ENCODE measurements around the gene DPP6. TPM values are rescaled to one million over a fixed set of nuclear protein-coding genes. Genes with fewer than 3 reads are reported as not detected.

The DPP6 gene
- total RNA-seq, 4 donors from 2014 or later: 0.38 TPM; not detected in 2

DNA sequence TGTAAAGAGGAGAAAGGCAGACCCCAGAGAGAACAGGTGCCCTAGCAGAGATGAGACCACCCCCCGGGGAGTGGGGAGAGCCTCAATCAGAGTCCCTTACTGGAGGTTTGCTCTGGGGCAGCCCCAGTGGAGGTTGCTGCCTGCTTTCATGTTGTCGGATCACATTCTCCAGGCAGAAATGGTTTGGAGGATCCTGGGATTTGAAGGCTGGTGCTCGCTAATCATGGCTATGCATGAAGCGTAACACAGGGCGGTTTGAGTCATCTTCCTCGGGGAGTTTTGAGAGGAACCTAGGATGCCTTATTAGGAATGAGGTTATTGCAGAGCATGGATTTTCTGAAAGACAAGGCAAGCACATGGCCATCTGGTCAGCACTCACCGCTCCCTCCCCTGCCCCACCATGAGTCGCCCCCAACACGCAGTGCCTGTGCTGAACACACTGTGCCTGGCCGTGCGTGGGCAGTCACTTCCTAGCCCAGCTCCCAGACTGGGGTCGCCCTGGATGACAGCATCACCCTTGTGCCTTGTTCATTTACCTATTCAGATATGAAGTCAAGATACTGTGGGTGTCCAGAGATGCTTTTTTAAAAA, 319.9 kb downstream of the DPP6 start:
- intact Hi-C loops (cut with DNase I): no loop called here
- Histone ChIP-seq H3K27me3 (no peaks in the 10 kb centered on the region), H3K9me3 (peaks cover 0 to 24% (median 4%) of the 10 kb centered on the region in 3 donors), H3K4me3 (no peak overlapping the region), H3K27ac (no peak overlapping the region), H3K4me1 (no peaks in the 10 kb centered on the region), H3K36me3 (no peaks in the 10 kb centered on the region)
- TF ChIP-seq CTCF (IDR thresholded peaks at IDR 0.05): no peak
- TF ChIP-seq POLR2A (IDR thresholded peaks at IDR 0.05): no peak
- WGBS, 2 donors: 67 to 70% methylated on average over 6 to 12 of the region's 12 CpGs
- DNase-seq: no peak

GRCh38 chr7:154373956-154374355, 321.8 kb downstream of the DPP6 start:
- TF ChIP-seq POLR2A (IDR thresholded peaks at IDR 0.05) (no peak), CTCF (IDR thresholded peaks at IDR 0.05) (no peak)
- WGBS, 2 donors: 72 to 75% methylated on average over 1 to 3 of the region's 3 CpGs
- no peak overlapping the region for H3K4me3 ChIP-seq
- H3K36me3 ChIP-seq: no peaks in the 10 kb centered on the region
- DNase-seq: no peak
- no peaks in the 10 kb centered on the region for H3K4me1 ChIP-seq
- H3K27me3 ChIP-seq: no peaks in the 10 kb centered on the region
- intact Hi-C loops (cut with DNase I): no loop called here
- H3K9me3 ChIP-seq: peaks cover 0 to 24% (median 4%) of the 10 kb centered on the region in 3 donors
- H3K27ac ChIP-seq: no peak overlapping the region

DNA sequence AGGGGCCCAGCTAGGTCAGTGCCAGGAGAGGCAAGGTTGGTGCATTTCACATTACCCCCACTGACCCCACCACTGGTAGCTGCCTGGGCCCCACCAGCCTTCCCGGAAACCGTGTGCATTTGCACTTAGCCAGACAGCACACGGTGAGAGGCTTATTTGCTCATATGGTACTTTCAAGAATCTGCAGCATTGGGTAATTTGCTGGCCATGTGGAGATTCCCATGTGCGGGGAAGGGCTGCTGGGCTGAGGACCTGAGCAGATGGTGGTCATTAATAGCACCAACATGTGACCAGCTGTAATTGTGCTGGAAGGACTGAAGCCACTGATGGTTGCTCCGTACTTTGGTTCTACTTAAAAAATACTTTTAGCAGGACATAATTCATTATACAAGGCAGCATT, 323.8 kb downstream of the DPP6 start:
- 75 to 82% methylated on average over 5 of the region's 5 CpGs for WGBS, 2 donors
- intact Hi-C loops (cut with DNase I): no loop called here

DNA sequence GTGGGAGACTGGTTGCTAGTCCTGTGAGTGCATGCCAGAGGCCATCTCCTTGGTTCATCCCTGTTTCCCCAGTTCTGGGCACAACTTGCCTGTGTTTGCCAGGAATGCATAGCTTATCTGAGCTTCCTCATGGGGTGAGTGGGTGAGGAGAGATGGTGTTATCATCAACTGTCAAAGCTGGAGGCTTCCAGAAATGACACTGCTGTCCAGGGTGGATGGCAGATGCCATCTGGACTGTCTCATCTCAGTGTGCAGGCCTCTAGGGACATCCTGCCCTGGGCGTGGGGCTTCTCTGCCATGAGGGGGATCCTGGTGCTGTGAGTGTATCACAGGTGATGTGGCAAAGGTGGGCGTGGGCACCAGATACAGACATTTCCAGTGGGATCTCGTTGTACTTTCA, 328.6 kb downstream of the DPP6 start:
- Histone ChIP-seq H3K9me3 (peaks cover 0 to 6% (median 3%) of the 10 kb centered on the region in 3 donors), H3K27ac (no peak overlapping the region), H3K36me3 (no peaks in the 10 kb centered on the region), H3K4me1 (no peaks in the 10 kb centered on the region), H3K27me3 (no peaks in the 10 kb centered on the region), H3K4me3 (no peak overlapping the region)
- no peak for TF ChIP-seq CTCF (IDR thresholded peaks at IDR 0.05)
- no peak for TF ChIP-seq POLR2A (IDR thresholded peaks at IDR 0.05)
- DNase-seq: no peak
- intact Hi-C loops (cut with DNase I): no loop called here
- WGBS, 2 donors: 63 to 90% methylated on average over 2 of the region's 3 CpGs

More for the DNA sequence above, 323.8 kb downstream of the DPP6 start:
- H3K4me1 ChIP-seq: no peaks in the 10 kb centered on the region
- no peak for TF ChIP-seq POLR2A (IDR thresholded peaks at IDR 0.05)
- no peak for TF ChIP-seq CTCF (IDR thresholded peaks at IDR 0.05)
- no peak overlapping the region for H3K4me3 ChIP-seq
- no peaks in the 10 kb centered on the region for H3K36me3 ChIP-seq
- H3K9me3 ChIP-seq: peaks cover 0 to 24% (median 4%) of the 10 kb centered on the region in 3 donors
- no peak overlapping the region for H3K27ac ChIP-seq
- no peak for DNase-seq
- H3K27me3 ChIP-seq: no peaks in the 10 kb centered on the region

DNA sequence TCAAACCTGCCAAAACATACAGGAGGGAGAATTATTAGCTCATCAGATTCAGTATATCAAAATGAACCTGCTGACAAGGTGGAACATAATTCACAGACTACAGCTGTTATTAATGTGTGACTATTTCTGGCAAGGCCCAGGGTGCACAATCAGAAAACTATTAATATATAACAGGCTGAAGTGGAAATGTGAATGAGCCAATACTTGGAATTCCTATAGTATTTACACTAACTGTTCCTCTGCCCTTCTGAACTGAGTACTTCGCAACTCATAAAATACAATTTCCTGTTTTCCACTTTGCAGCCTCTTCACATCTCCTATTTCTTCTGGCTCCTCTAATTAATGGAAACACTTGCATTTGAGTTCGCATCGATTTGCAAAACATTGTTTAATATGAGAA, 330.8 kb downstream of the DPP6 start:
- 75% methylated on average over 3 of the region's 3 CpGs for WGBS, 2 donors

More for the DNA sequence above, 330.8 kb downstream of the DPP6 start:
- intact Hi-C loops (cut with DNase I): no loop called here
- H3K4me3 ChIP-seq: no peak overlapping the region
- H3K27me3 ChIP-seq: no peaks in the 10 kb centered on the region
- H3K27ac ChIP-seq: no peak overlapping the region
- no peaks in the 10 kb centered on the region for H3K9me3 ChIP-seq
- TF ChIP-seq POLR2A (IDR thresholded peaks at IDR 0.05) (no peak), CTCF (IDR thresholded peaks at IDR 0.05) (no peak)
- no peaks in the 10 kb centered on the region for H3K4me1 ChIP-seq
- no peak for DNase-seq
- H3K36me3 ChIP-seq: no peaks in the 10 kb centered on the region
